ENCODE results near the gene TLE1.
"Not testable (repeated sequence)": the region's sequence is repeated elsewhere in the genome, so short reads cannot be mapped to it uniquely, and the experiment has no call there.

Gene TLE1

DNA sequence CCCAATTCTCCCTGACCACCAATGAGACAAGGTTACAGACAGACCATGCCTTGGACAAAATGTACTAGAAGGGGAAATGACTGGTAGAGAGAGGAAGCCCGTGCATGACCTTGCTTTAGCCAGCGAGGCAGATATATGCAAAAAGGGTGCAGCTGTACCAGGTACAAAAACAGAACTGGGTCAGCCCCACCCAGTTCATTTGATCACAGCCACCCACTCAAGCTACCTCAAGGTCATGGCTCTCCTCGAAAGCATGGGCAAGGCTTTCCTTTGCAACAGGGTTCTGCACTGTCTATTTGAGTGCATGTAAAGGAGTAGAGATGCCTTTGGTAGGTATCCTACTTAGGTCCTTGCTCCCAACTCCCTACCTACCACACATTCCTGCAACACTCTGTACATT is 33.3 kb downstream of the TLE1 start:
- Histone ChIP-seq H3K36me3 (ENCODE audit: control insufficient read depth, insufficient read depth, low read length) (no peaks in the 10 kb centered on the region), H3K4me1 (ENCODE audit: control insufficient read depth, insufficient read depth, low read length) (peaks cover 28% of the 10 kb centered on the region), H3K27me3 (ENCODE audit: control insufficient read depth, insufficient read depth, low read length, poor library complexity, severe bottlenecking) (no peaks in the 10 kb centered on the region), H3K4me3 (ENCODE audit: insufficient read depth, low read depth, low read length) (no peak overlapping the region), H3K27ac (ENCODE audit: insufficient read depth, low read depth, low read length, poor library complexity, severe bottlenecking) (no peak overlapping the region), H3K9me3 (ENCODE audit: control insufficient read depth, low read length) (no peaks in the 10 kb centered on the region)
- WGBS, 2 experiments = 92 to 93% methylated on average over 2 to 3 of the region's 3 CpGs

DNA sequence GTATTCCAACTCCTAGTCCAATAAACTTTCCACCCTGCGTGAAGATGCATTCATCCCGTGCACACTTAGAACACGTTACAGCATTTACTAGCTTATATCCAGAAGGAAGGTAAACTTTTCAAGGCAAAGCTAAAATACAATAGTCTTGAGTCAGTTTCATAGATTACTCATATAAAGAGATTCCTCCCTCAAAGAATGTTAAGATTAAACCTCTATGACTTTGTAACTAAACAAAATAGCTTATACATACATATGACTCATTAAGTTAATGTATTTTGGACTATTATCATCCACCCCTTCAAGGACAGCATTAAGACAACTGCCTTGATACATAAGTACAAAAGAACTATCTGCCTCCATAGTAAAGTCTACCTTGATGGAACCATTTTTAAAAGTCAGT is 36.1 kb downstream of the TLE1 start:
- H3K27me3 ChIP-seq (ENCODE audit: control insufficient read depth, insufficient read depth, low read length, poor library complexity, severe bottlenecking) = no peaks in the 10 kb centered on the region
- 93 to 98% methylated on average over 3 of the region's 3 CpGs for WGBS, 2 experiments
- H3K4me3 ChIP-seq (ENCODE audit: insufficient read depth, low read depth, low read length) = no peak overlapping the region
- no peak overlapping the region for H3K27ac ChIP-seq (ENCODE audit: insufficient read depth, low read depth, low read length, poor library complexity, severe bottlenecking)
- H3K36me3 ChIP-seq (ENCODE audit: control insufficient read depth, insufficient read depth, low read length) = no peaks in the 10 kb centered on the region
- H3K9me3 ChIP-seq (ENCODE audit: control insufficient read depth, low read length) = no peaks in the 10 kb centered on the region
- peaks cover 52% of the 10 kb centered on the region for H3K4me1 ChIP-seq (ENCODE audit: control insufficient read depth, insufficient read depth, low read length)

DNA sequence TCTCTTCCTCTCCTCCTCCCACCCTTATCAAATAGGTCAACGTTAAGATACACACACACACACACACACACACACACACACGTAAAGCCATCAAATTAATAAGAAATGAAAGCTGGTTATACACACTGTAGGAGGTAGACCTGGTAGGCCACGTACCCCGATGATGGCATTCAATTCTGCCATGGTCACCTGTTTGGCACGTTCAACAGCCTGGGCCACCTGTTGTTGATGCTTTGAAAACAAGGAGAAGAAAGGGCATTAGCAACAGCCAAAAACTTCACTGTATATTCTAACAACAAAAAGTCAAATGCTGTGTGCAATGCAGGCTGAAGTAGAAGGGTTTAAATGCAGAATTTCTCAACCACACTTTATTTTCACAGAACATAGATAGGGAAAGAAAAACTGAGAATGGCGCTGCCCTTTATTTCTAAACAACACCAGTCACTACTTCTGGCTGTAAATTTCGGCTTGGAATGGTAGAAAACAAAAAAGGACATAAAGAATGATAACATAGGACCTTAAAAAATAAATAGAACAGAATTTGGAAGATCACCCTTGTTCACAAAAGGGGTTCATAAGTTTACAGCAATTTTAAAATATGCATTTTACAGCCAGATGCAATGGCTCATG is 37.2 kb downstream of the TLE1 start:
- Histone ChIP-seq H3K27me3 (ENCODE audit: control insufficient read depth, insufficient read depth, low read length, poor library complexity, severe bottlenecking) (no peaks in the 10 kb centered on the region), H3K9me3 (ENCODE audit: control insufficient read depth, low read length) (no peaks in the 10 kb centered on the region), H3K27ac (ENCODE audit: insufficient read depth, low read depth, low read length, poor library complexity, severe bottlenecking) (no peak overlapping the region), H3K36me3 (ENCODE audit: control insufficient read depth, insufficient read depth, low read length) (no peaks in the 10 kb centered on the region), H3K4me3 (ENCODE audit: insufficient read depth, low read depth, low read length) (no peak overlapping the region), H3K4me1 (ENCODE audit: control insufficient read depth, insufficient read depth, low read length) (peaks cover 62% of the 10 kb centered on the region)
- WGBS, 2 experiments = 84 to 86% methylated on average over 5 to 7 of the region's 7 CpGs

DNA sequence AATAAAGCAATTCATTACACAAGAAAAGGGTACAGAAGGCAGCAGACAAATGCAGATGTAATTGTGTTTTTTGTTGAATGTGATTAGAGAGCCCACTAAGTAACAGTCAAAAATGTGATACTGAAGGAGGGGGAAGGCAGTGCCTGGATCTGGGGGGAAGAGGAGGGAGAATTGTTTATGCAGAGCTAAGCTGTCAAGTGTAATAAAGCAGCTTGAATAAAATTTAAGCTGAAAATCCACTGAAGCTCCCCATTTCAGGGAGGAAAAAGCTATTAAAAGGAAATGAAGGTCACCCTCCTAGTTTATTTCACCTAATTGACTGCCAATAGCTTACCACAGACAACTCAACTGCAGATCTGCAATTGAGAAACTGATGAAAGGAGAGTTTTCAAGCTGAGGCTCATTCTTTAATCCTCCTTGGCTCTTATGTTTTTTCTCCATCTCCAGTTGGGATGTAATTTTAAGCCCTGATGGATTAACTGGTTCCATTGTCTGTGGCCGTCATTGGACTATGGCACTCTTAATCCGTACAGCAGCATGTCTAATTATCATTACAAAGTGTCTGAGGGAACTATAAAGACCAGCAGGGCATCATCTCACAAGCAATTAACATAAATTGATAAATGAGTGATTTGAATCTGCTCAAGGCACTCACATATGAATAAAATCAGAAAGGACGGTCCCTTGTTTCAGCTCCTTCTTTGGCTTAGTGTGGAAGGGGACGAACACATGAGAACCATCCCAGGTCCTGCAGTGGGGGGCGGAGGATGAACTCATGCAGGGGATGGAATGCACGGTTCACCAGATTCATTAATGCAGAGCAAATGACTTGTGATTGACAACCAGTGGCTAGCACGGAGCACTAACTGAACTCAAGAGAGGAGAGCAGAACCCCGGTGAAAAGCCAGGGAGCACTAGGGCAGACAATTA is 38.5 kb downstream of the TLE1 start:
- Histone ChIP-seq H3K4me1 (ENCODE audit: control insufficient read depth, insufficient read depth, low read length) (peaks cover 68% of the 10 kb centered on the region), H3K36me3 (ENCODE audit: control insufficient read depth, insufficient read depth, low read length) (no peaks in the 10 kb centered on the region), H3K4me3 (ENCODE audit: insufficient read depth, low read depth, low read length) (no peak overlapping the region), H3K9me3 (ENCODE audit: control insufficient read depth, low read length) (no peaks in the 10 kb centered on the region), H3K27me3 (ENCODE audit: control insufficient read depth, insufficient read depth, low read length, poor library complexity, severe bottlenecking) (no peaks in the 10 kb centered on the region), H3K27ac (ENCODE audit: insufficient read depth, low read depth, low read length, poor library complexity, severe bottlenecking) (peak overlapping the region; percentile 83)
- 14 to 17% methylated on average over 7 to 8 of the region's 8 CpGs for WGBS, 2 experiments

DNA sequence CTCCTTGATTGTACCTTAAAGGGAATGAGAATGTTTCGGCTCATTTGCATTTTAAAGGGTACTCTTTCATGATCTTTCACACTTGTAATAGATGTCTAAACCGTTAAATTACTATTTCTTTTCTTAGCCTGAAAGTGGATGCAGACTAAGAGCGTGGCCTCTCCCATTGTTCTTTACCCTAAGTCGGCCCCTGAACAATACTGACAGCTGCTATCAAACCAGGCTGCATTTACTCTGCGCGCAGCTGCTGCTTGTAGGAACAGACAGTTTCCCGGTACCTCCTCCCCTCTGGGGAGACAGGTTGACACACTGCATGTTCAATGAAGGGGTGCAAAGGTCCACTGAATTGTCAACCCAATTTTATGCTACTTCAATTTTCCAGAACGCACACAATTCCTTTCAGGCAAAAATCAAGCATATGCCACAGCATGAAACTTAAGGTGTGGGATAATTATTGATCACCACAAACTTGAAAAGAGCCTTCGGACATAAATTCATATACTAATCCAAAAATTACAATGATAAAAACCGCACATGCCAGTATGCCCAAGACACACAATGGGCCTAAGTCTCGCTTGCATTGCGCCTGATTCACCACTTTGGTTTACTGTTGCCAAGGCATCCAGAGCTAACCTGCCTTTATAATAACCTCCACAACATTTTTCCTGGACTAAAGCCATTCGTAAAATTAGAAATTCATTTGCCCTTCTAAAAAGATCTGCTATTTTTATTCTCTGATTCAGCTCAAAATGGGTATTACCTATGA is 39.7 kb downstream of the TLE1 start:
- H3K36me3 ChIP-seq (ENCODE audit: control insufficient read depth, insufficient read depth, low read length) = no peaks in the 10 kb centered on the region
- 39 to 45% methylated on average over 11 to 13 of the region's 13 CpGs for WGBS, 2 experiments

DNA sequence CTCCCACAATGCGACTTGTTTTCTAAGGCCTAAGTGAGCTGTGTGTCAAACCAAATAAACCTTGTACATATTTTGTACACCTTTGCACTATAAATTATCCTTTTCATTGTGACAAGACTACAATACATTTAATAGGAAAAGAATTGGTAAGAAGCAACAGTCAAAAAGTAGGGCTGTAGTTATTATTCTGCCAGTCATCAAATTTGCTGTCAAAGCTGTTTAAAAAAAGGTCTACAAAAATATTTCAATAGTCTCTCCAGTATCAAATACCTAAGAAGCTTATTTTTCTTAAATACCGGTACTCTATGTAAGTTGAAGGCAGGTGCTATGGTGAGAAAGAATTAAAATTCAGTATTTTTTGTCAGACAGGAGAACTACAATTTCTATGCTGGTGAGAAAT is 40.5 kb downstream of the TLE1 start:
- WGBS, 2 experiments = 88 to 92% methylated on average over 1 to 2 of the region's 2 CpGs
- Histone ChIP-seq H3K9me3 (ENCODE audit: control insufficient read depth, low read length) (no peaks in the 10 kb centered on the region), H3K36me3 (ENCODE audit: control insufficient read depth, insufficient read depth, low read length) (no peaks in the 10 kb centered on the region), H3K4me1 (ENCODE audit: control insufficient read depth, insufficient read depth, low read length) (peaks cover 65% of the 10 kb centered on the region), H3K4me3 (ENCODE audit: insufficient read depth, low read depth, low read length) (no peak overlapping the region), H3K27me3 (ENCODE audit: control insufficient read depth, insufficient read depth, low read length, poor library complexity, severe bottlenecking) (no peaks in the 10 kb centered on the region), H3K27ac (ENCODE audit: insufficient read depth, low read depth, low read length, poor library complexity, severe bottlenecking) (peak overlapping the region; percentile 83)

More for the DNA sequence above, 39.7 kb downstream of the TLE1 start:
- H3K9me3 ChIP-seq (ENCODE audit: control insufficient read depth, low read length) = no peaks in the 10 kb centered on the region
- peaks cover 65% of the 10 kb centered on the region for H3K4me1 ChIP-seq (ENCODE audit: control insufficient read depth, insufficient read depth, low read length)
- H3K27me3 ChIP-seq (ENCODE audit: control insufficient read depth, insufficient read depth, low read length, poor library complexity, severe bottlenecking) = no peaks in the 10 kb centered on the region
- H3K4me3 ChIP-seq (ENCODE audit: insufficient read depth, low read depth, low read length) = no peak overlapping the region
- peak overlapping the region; percentile 83 for H3K27ac ChIP-seq (ENCODE audit: insufficient read depth, low read depth, low read length, poor library complexity, severe bottlenecking)

DNA sequence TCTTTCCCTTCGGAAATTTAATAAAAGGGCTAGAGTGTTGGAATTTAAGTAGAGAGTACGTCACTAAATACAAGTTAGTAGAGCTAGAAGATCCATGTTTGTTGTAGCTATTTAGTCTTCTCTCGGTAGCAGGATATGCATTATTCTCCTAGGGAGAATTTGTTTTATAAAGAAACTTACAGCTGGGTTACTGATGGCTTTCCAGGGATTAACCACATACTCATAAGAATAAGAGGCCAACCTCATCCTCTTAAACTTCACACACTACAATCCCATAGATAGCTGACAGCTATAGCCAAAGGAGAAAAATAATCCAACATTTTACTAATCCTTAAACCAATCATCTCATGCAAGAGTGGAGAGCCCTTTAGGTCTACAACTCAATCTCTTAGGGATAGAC is 43.0 kb downstream of the TLE1 start:
- WGBS, 2 experiments = 54 to 59% methylated on average over 3 of the region's 3 CpGs
- Histone ChIP-seq H3K9me3 (ENCODE audit: control insufficient read depth, low read length) (no peaks in the 10 kb centered on the region), H3K4me1 (ENCODE audit: control insufficient read depth, insufficient read depth, low read length) (peaks cover 47% of the 10 kb centered on the region), H3K27me3 (ENCODE audit: control insufficient read depth, insufficient read depth, low read length, poor library complexity, severe bottlenecking) (no peaks in the 10 kb centered on the region), H3K4me3 (ENCODE audit: insufficient read depth, low read depth, low read length) (no peak overlapping the region), H3K36me3 (ENCODE audit: control insufficient read depth, insufficient read depth, low read length) (no peaks in the 10 kb centered on the region), H3K27ac (ENCODE audit: insufficient read depth, low read depth, low read length, poor library complexity, severe bottlenecking) (no peak overlapping the region)

DNA sequence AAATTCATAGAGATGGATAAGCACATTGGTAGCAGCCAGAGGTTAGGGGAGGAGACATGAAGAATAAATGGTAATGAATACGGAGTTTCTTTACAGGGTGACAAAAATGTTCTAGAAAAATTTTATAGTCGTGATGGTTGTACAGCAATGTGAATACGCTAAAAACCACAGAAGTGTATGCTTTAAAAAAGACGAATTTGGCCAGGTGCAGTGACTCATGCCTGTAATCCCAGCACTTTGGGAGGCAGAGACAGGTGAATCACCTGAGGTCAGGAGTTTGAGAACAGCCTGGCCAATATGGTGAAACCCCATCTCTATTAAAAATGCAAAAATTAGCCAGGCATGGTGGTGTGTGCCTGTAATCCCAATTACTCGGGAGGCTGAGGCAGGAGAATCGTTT is 44.8 kb downstream of the TLE1 start:
- H3K36me3 ChIP-seq (ENCODE audit: control insufficient read depth, insufficient read depth, low read length); H3K27me3 ChIP-seq (ENCODE audit: control insufficient read depth, insufficient read depth, low read length, poor library complexity, severe bottlenecking); H3K27ac ChIP-seq (ENCODE audit: insufficient read depth, low read depth, low read length, poor library complexity, severe bottlenecking); H3K9me3 ChIP-seq (ENCODE audit: control insufficient read depth, low read length); H3K4me3 ChIP-seq (ENCODE audit: insufficient read depth, low read depth, low read length): not testable (repeated sequence)
- 78 to 79% methylated on average over 6 of the region's 6 CpGs for WGBS, 2 experiments
- peaks cover 30% of the 10 kb centered on the region for H3K4me1 ChIP-seq (ENCODE audit: control insufficient read depth, insufficient read depth, low read length)

DNA sequence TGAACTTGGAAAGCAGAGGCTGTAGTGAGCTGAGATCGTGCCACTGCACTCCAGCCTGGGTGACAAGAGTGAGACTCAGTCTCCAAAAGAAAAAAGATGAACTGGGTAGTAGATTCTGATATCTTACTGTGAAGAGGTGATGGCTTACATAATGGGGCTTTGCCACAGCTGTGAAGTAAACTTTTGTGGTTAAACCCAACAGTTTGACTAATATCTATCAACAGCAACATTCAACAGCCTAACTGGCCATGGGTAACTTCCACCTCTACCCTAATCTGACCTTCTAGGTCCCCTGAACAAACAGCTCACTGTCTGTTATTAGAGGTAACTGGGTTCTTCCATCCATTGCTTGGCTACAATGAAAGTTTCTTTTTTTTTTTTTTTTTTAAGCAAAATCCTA is 52.1 kb downstream of the TLE1 start:
- H3K36me3 ChIP-seq (ENCODE audit: control insufficient read depth, insufficient read depth, low read length) = peaks cover 3% of the 10 kb centered on the region
- H3K4me3 ChIP-seq (ENCODE audit: insufficient read depth, low read depth, low read length) = no peak overlapping the region
- H3K4me1 ChIP-seq (ENCODE audit: control insufficient read depth, insufficient read depth, low read length) = peaks cover 25% of the 10 kb centered on the region
- H3K27ac ChIP-seq (ENCODE audit: insufficient read depth, low read depth, low read length, poor library complexity, severe bottlenecking) = no peak overlapping the region
- no peaks in the 10 kb centered on the region for H3K9me3 ChIP-seq (ENCODE audit: control insufficient read depth, low read length)
- no peaks in the 10 kb centered on the region for H3K27me3 ChIP-seq (ENCODE audit: control insufficient read depth, insufficient read depth, low read length, poor library complexity, severe bottlenecking)
- 93 to 97% methylated on average over 1 of the region's 1 CpG for WGBS, 2 experiments

DNA sequence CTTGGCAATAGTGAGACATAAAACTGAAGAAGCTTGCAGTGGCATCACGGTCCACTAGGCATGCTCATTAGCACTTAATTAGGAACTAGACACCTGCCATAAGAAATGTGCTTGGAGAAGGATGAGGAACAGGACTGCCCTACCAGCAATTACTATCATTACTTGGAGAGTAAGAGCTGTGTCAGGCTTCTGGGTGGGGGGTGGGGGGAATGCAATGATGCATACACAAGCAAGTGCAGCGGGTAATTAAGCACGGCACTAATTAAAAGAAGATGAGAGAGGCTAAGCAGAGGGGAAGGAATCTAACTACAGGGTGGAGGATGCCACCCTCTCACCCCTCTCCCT is 53.1 kb downstream of the TLE1 start:
- no peak overlapping the region for H3K27ac ChIP-seq (ENCODE audit: insufficient read depth, low read depth, low read length, poor library complexity, severe bottlenecking)
- WGBS, 2 experiments = 91 to 93% methylated on average over 3 of the region's 3 CpGs
- H3K4me1 ChIP-seq (ENCODE audit: control insufficient read depth, insufficient read depth, low read length) = peaks cover 25% of the 10 kb centered on the region
- no peaks in the 10 kb centered on the region for H3K27me3 ChIP-seq (ENCODE audit: control insufficient read depth, insufficient read depth, low read length, poor library complexity, severe bottlenecking)
- H3K4me3 ChIP-seq (ENCODE audit: insufficient read depth, low read depth, low read length) = no peak overlapping the region
- no peaks in the 10 kb centered on the region for H3K9me3 ChIP-seq (ENCODE audit: control insufficient read depth, low read length)
- H3K36me3 ChIP-seq (ENCODE audit: control insufficient read depth, insufficient read depth, low read length) = peaks cover 4% of the 10 kb centered on the region
